ENCODE measurements around the gene PTGFRN. TPM values are rescaled to one million over a fixed set of nuclear protein-coding genes. Genes with fewer than 3 reads are reported as not detected.

Gene PTGFRN
- total RNA-seq, 2 donors from 2014 or later = 37.1 to 70.7 TPM

- intact Hi-C loops (cut with DNase I) = loop anchor here (10.0 kb wide), 1 partner anchor 68 kb away; no protein-coding TSS in a partner anchor
- Histone ChIP-seq H3K4me3 (no peak overlapping the region), H3K36me3 (no peaks in the 10 kb centered on the region), H3K4me1 (replicated peaks) (peaks cover 3% of the 10 kb centered on the region), H3K9me3 (no peaks in the 10 kb centered on the region), H3K27me3 (replicated peaks; ENCODE audit: insufficient read depth) (no peaks in the 10 kb centered on the region), H3K27ac (no peak overlapping the region)
- DNase-seq (ENCODE audit: low spot score) = no peak
- WGBS = 77% methylated on average over 14 of the region's 14 CpGs
- TF ChIP-seq POLR2A (IDR thresholded peaks at IDR 0.05) (no peak), POLR2AphosphoS5 (IDR thresholded peaks at IDR 0.05) (no peak), CTCF (IDR thresholded peaks at IDR 0.05) (no peak)
These were observed 7.1 kb downstream of the PTGFRN start for GRCh38 chr1:116916533-116917445.

GRCh38 chr1:116918714-116919357, 9.1 kb downstream of the PTGFRN start:
- 88% methylated on average over 5 of the region's 5 CpGs for WGBS
- Histone ChIP-seq H3K27ac (no peak overlapping the region), H3K4me1 (replicated peaks) (peaks cover 3% of the 10 kb centered on the region), H3K4me3 (no peak overlapping the region), H3K27me3 (replicated peaks; ENCODE audit: insufficient read depth) (no peaks in the 10 kb centered on the region), H3K9me3 (no peaks in the 10 kb centered on the region), H3K36me3 (no peaks in the 10 kb centered on the region)
- no peak for TF ChIP-seq CTCF (IDR thresholded peaks at IDR 0.05)
- no peak for TF ChIP-seq POLR2A (IDR thresholded peaks at IDR 0.05)
- no peak for TF ChIP-seq POLR2AphosphoS5 (IDR thresholded peaks at IDR 0.05)
- intact Hi-C loops (cut with DNase I) = loop anchor here (10.0 kb wide), 1 partner anchor 66 kb away; no protein-coding TSS in a partner anchor
- DNase-seq (ENCODE audit: low spot score) = no peak

GRCh38 chr1:116919802-116920201, 10.1 kb downstream of the PTGFRN start:
- H3K27ac ChIP-seq = no peak overlapping the region
- H3K36me3 ChIP-seq = no peaks in the 10 kb centered on the region
- TF ChIP-seq POLR2A (IDR thresholded peaks at IDR 0.05) (no peak), POLR2AphosphoS5 (IDR thresholded peaks at IDR 0.05) (no peak), CTCF (IDR thresholded peaks at IDR 0.05) (no peak)
- no peak for DNase-seq (ENCODE audit: low spot score)
- no peaks in the 10 kb centered on the region for H3K9me3 ChIP-seq
- no peaks in the 10 kb centered on the region for H3K27me3 ChIP-seq (replicated peaks; ENCODE audit: insufficient read depth)
- WGBS = 97% methylated on average over 2 of the region's 2 CpGs
- no peak overlapping the region for H3K4me3 ChIP-seq
- intact Hi-C loops (cut with DNase I) = loop anchor here (10.0 kb wide), 1 partner anchor 65 kb away; no protein-coding TSS in a partner anchor
- H3K4me1 ChIP-seq (replicated peaks) = peaks cover 3% of the 10 kb centered on the region

GRCh38 chr1:116920211-116920610, 10.5 kb downstream of the PTGFRN start:
- intact Hi-C loops (cut with DNase I) = no loop called here
- H3K4me3 ChIP-seq = no peak overlapping the region
- WGBS = 89% methylated on average over 1 of the region's 1 CpG

More at GRCh38 chr1:116920211-116920610, 10.5 kb downstream of the PTGFRN start:
- no peak for DNase-seq (ENCODE audit: low spot score)
- TF ChIP-seq POLR2AphosphoS5 (IDR thresholded peaks at IDR 0.05) (no peak), POLR2A (IDR thresholded peaks at IDR 0.05) (no peak), CTCF (IDR thresholded peaks at IDR 0.05) (no peak)
- Histone ChIP-seq H3K4me1 (replicated peaks) (peaks cover under 1% of the 10 kb centered on the region), H3K36me3 (no peaks in the 10 kb centered on the region), H3K27me3 (replicated peaks; ENCODE audit: insufficient read depth) (no peaks in the 10 kb centered on the region), H3K27ac (no peak overlapping the region), H3K9me3 (no peaks in the 10 kb centered on the region)
